K562 (cell line): ENCODE results near the gene SENP8.

ENCODE experiments used
- NR2C1 ChIP-seq, 2 experiments: fragments of 450-650 bp; IDR thresholded peaks; 2 replicates each; pipeline ENCODE4 v1.6.1; 2017; ENCODE audit warnings: mild to moderate bottlenecking in 2 of 2, antibody characterized with exemption in 1 of 2, inconsistent platforms in 1 of 2, missing compliant biosample characterization in 1 of 2, missing genetic modification characterization in 1 of 2
- ZC3H11A ChIP-seq: IDR thresholded peaks from 2 replicates; pipeline ENCODE4 v1.6.1; 2012; ENCODE audit warnings: low read depth, low read length, improper control_type of control experiment
- TF ChIP-seq, protein P1 (sequence below), 3 experiments: IDR thresholded peaks in 2 of 3; conservative IDR thresholded peaks in 1 of 3; 2 replicates each; pipeline ENCODE4 v1.5.1; 2011 to 2012; ENCODE audit warnings: low read length in 3 of 3, mild to moderate bottlenecking in 3 of 3, control low read depth in 2 of 3, improper control_type of control experiment in 1 of 3, inconsistent platforms in 1 of 3, low read depth in 1 of 3, mixed read lengths in 1 of 3, moderate library complexity in 1 of 3; ENCODE audit not compliant: insufficient read depth in 2 of 3

DNA sequence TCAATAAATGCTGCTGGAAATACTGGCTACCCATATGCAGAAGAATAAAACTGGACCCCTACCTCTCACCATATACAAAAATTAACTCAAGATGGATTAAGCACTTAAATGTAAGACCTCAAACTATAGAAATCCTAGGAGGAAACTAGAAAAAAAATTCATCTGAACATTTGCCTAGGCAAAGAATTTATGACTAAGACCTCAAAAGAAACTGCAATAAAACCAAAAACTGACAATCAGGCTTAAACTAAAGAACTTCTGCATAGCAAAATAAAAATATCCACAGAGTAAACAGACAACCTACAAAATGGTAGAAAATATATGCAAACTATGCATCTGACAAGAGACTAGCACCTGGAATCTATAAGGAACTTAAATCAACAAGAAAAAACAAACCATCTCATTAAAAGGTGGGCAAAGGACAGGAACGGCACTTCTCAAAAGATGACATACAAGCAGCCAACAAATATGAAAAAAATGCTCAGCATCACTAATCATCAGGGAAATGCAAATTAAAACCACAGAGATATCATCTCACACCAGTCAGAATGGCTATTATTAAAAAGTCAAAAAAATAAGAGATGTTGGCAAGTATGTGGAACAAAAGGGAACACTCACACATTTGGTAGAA lies 47.3 kb upstream of the SENP8 start:
- TF ChIP-seq, protein P1, sequence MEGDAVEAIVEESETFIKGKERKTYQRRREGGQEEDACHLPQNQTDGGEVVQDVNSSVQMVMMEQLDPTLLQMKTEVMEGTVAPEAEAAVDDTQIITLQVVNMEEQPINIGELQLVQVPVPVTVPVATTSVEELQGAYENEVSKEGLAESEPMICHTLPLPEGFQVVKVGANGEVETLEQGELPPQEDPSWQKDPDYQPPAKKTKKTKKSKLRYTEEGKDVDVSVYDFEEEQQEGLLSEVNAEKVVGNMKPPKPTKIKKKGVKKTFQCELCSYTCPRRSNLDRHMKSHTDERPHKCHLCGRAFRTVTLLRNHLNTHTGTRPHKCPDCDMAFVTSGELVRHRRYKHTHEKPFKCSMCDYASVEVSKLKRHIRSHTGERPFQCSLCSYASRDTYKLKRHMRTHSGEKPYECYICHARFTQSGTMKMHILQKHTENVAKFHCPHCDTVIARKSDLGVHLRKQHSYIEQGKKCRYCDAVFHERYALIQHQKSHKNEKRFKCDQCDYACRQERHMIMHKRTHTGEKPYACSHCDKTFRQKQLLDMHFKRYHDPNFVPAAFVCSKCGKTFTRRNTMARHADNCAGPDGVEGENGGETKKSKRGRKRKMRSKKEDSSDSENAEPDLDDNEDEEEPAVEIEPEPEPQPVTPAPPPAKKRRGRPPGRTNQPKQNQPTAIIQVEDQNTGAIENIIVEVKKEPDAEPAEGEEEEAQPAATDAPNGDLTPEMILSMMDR (IDR thresholded peaks at IDR 0.05 in 2 of 3, conservative IDR thresholded peaks at IDR 0.05 in 1 of 3; ENCODE audit: insufficient read depth in 2 of 3, low read depth in 1 of 3, low read length in 3 of 3) = no peak
- TF ChIP-seq ZC3H11A = no peak
- TF ChIP-seq NR2C1 (IDR thresholded peaks at IDR 0.05) = no peak
- no peak for TF ChIP-seq NR2C1 (tag; IDR thresholded peaks at IDR 0.05)
